ENCODE data around the gene C11orf91. TPM values are rescaled to one million over a fixed set of nuclear protein-coding genes. Genes with fewer than 3 reads are reported as not detected.
A peak's percentile ranks its signal among the peaks of the same experiment; 100 is the strongest.

C11orf91 gene
- total and polyA plus RNA-seq, 2 of the 8 experiments (the other 6 are each of a cell fraction or from before 2014, with no cell fraction given) = not detected

- Histone ChIP-seq H2BK120ac (replicated peaks; ENCODE audit: low read depth, low read length) (no peak overlapping the region), H3K9me3 (ENCODE audit: insufficient read depth in 2 of 2, low read depth in 1 of 2, low read length in 1 of 2) (no peaks in the 10 kb centered on the region), H3K4me1 (replicated peaks in 1 of 4; ENCODE audit: control insufficient read depth in 3 of 4, insufficient read depth in 4 of 4, low read length in 3 of 4) (peaks cover 0 to 9% (median 6%) of the 10 kb centered on the region in 4 experiments; a peak in 4 of 7 replicates), H2BK15ac (ENCODE audit: low read length) (peak overlapping the region; percentile 55; the same call in 1 of the 2 replicates), H3K56ac (replicated peaks; ENCODE audit: insufficient read length, low read depth, low read length) (no peak overlapping the region), H3K27me3 (replicated peaks in 1 of 4; ENCODE audit: control insufficient read depth in 3 of 4, extremely low read depth in 1 of 4, insufficient read depth in 3 of 4, low read length in 3 of 4) (peaks cover 0 to 6% (median 4%) of the 10 kb centered on the region in 4 experiments; a peak in 3 of 7 replicates), H4K5ac (ENCODE audit: insufficient read length, low read depth, low read length) (no peak overlapping the region), H4K8ac (ENCODE audit: extremely low read depth, insufficient read depth, low read length) (no peak overlapping the region), H3K9ac (replicated peaks in 1 of 4; ENCODE audit: extremely low read depth in 1 of 4, low read depth in 3 of 4, low read length in 3 of 4) (no peak overlapping the region), H2BK12ac (ENCODE audit: low read depth, low read length) (0 out of 2 replicates have a peak overlapping the region, but pooled peaks have one; percentile 30), H4K91ac (replicated peaks; ENCODE audit: insufficient read length, low read length) (no peak overlapping the region), H3K18ac (ENCODE audit: extremely low read depth, low read length) (no peak overlapping the region), H2BK20ac (ENCODE audit: low read length) (no peak overlapping the region), H2AFZ (ENCODE audit: low read length) (peak overlapping the region; percentile 92), H3K79me1 (ENCODE audit: low read depth, low read length) (no peaks in the 10 kb centered on the region), H3K4ac (replicated peaks; ENCODE audit: insufficient read length, low read depth, low read length) (no peak overlapping the region), H3K23me2 (ENCODE audit: low read depth, low read length) (peaks cover 9% of the 10 kb centered on the region), H3K4me3 (ENCODE audit: extremely low read depth in 1 of 4, insufficient read depth in 2 of 4, low read depth in 3 of 4, low read length in 4 of 4) (no peak overlapping the region), H3K36me3 (ENCODE audit: control insufficient read depth in 2 of 4, insufficient read depth in 4 of 4, low read length in 3 of 4) (no peaks in the 10 kb centered on the region; a peak in 1 of 8 replicates), H3K23ac (ENCODE audit: insufficient read length) (no peak overlapping the region), H3K14ac (ENCODE audit: insufficient read length) (no peak overlapping the region), H3K4me2 (ENCODE audit: insufficient read depth in 1 of 2, low read depth in 2 of 2, low read length in 2 of 2) (peak overlapping the region; percentile 74; a peak in 2 of 4 replicates), H2AK5ac (ENCODE audit: low read depth, low read length) (no peak overlapping the region), H4K20me1 (replicated peaks in 1 of 2; ENCODE audit: control insufficient read depth in 1 of 2, insufficient read depth in 2 of 2, low read length in 2 of 2) (peaks cover 3 to 12% of the 10 kb centered on the region in 2 experiments), H3K79me2 (ENCODE audit: control insufficient read depth in 1 of 2, insufficient read depth in 2 of 2, low read length in 2 of 2) (peaks cover 2 to 26% of the 10 kb centered on the region in 2 experiments; a peak in 3 of 4 replicates), H2BK5ac (ENCODE audit: low read depth, low read length) (no peak overlapping the region), H3K27ac (ENCODE audit: low read depth, low read length) (no peak overlapping the region)
- FAIRE-seq = no peak
- ChIA-PET CTCF (ENCODE audit: partially characterized antibody) (interaction anchor here (0.7 to 1.9 kb wide), 5 partner anchors 22 to 188 kb away, joined by 3 to 4 read pairs (median 3); no protein-coding TSS in a partner anchor), POLR2A (ENCODE audit: partially characterized antibody) (interaction anchor here (0.7 to 1.3 kb wide), 3 partner anchors 19 to 576 kb away, joined by 3 to 4 read pairs (median 3); partner anchors contain the start of genes C11orf91 and CSTF3)
- 90% methylated on average over 3 of the region's 3 CpGs; no CpG with 5 or more reads in 1 of the 2 experiments for WGBS, 2 experiments (ENCODE audit: extremely low coverage in 1 of 2, insufficient coverage in 1 of 2, insufficient read length in 1 of 2, insufficient replicate concordance in 2 of 2, low coverage in 1 of 2, low lambda C conversion rate in 2 of 2, missing lambda C conversion rate in 1 of 2)
- DNase-seq (ENCODE audit: low read depth in 1 of 2, low spot score in 2 of 2) = no peak
- TF ChIP-seq RAD21 (IDR thresholded peaks at IDR 0.05 in 1 of 2, conservative IDR thresholded peaks at IDR 0.05 in 1 of 2; ENCODE audit: low read depth in 2 of 2, low read length in 2 of 2) (no peak), GTF2F1 (IDR thresholded peaks at IDR 0.05; ENCODE audit: borderline replicate concordance, low read depth, low read length) (no peak), TAF7 (optimal IDR thresholded peaks at IDR 0.05; ENCODE audit: borderline replicate concordance, low read depth, low read length) (no peak), SIX5 (IDR thresholded peaks at IDR 0.05; ENCODE audit: low read depth, low read length) (no peak), PHF8 (conservative IDR thresholded peaks at IDR 0.05; ENCODE audit: low read depth, low read length) (no peak), KDM1A (IDR thresholded peaks at IDR 0.05; ENCODE audit: borderline replicate concordance, low read length) (no peak), BACH1 (IDR thresholded peaks at IDR 0.05; ENCODE audit: low read length) (no peak), GABPA (IDR thresholded peaks at IDR 0.05; ENCODE audit: borderline replicate concordance, insufficient read depth, low read length) (no peak), SRF (IDR thresholded peaks at IDR 0.05; ENCODE audit: low read depth, low read length) (no peak), ATF3 (IDR thresholded peaks at IDR 0.05; ENCODE audit: insufficient read depth, low read depth, low read length) (no peak), ASH2L (IDR thresholded peaks at IDR 0.05; ENCODE audit: low read length) (no peak), ZNF274 (IDR thresholded peaks at IDR 0.05; ENCODE audit: borderline replicate concordance, extremely low read depth, low read length) (no peak)
Measured at GRCh38 chr11:33737362-33737821, 36.8 kb upstream of the C11orf91 start.

Measured in H1 (cell line).